Endothelial cell (in vitro differentiated cells): Measurements from ENCODE around the gene TSPAN13. TPM values are rescaled to one million over a fixed set of nuclear protein-coding genes. Genes with fewer than 3 reads are reported as not detected.

Experiments
- DNase-seq: peaks from one replicate; pipeline ENCODE4 v3.0.0; 2021; ENCODE audit warnings: low spot score
- H3K27ac Mint-ChIP-seq: one replicate; pipeline ENCODE4 v1.8.0; 2021; ENCODE audit warnings: mixed read lengths, inconsistent platforms; ENCODE audit not compliant: unreplicated experiment
- H3K27me3 Mint-ChIP-seq: one replicate; pipeline ENCODE4 v1.8.0; 2021; ENCODE audit warnings: mild to moderate bottlenecking, moderate library complexity, mixed read lengths, inconsistent platforms; ENCODE audit not compliant: unreplicated experiment
- H3K36me3 Mint-ChIP-seq: one replicate; pipeline ENCODE4 v1.8.0; 2021; ENCODE audit warnings: mild to moderate bottlenecking, low read depth, mixed read lengths, inconsistent platforms; ENCODE audit not compliant: unreplicated experiment
- H3K4me1 Mint-ChIP-seq: one replicate; pipeline ENCODE4 v1.8.0; 2021; ENCODE audit warnings: mild to moderate bottlenecking, mixed read lengths, inconsistent platforms; ENCODE audit not compliant: unreplicated experiment
- H3K4me3 Mint-ChIP-seq: one replicate; pipeline ENCODE4 v1.8.0; 2021; ENCODE audit warnings: mild to moderate bottlenecking, mixed read lengths, inconsistent platforms; ENCODE audit not compliant: unreplicated experiment
- H3K9me3 Mint-ChIP-seq: one replicate; pipeline ENCODE4 v1.8.0; 2021; ENCODE audit warnings: mixed read lengths, inconsistent platforms; ENCODE audit not compliant: unreplicated experiment
- CTCF ChIP-seq: fragments of 200-600 bp; sonication (generic); IDR thresholded peaks from one replicate; pipeline ENCODE4 v1.5.0; 2021; ENCODE audit warnings: antibody characterized with exemption; ENCODE audit not compliant: unreplicated experiment
- total RNA-seq: library from RNA; stranded (reverse); fragmentation: NEBNext Ultra II Directional; extraction: Animal tissue kit (Norgen Biotek cat#: 25700); gene quantifications from one replicate; pipeline ENCODE4 v1.2.1, GENCODE V29; 2021; ENCODE audit not compliant: unreplicated experiment

Gene TSPAN13
- total RNA-seq, 1 donor from 2014 or later: 82.0 TPM

- Mint-ChIP-seq H3K4me3 (no peak overlapping the region), H3K36me3 (peaks cover 22% of the 10 kb centered on the region), H3K4me1 (no peaks in the 10 kb centered on the region), H3K27me3 (no peaks in the 10 kb centered on the region), H3K9me3 (no peaks in the 10 kb centered on the region), H3K27ac (no peak overlapping the region)
- DNase-seq: no peak
- no peak for TF ChIP-seq CTCF
These were observed 32.3 kb downstream of the TSPAN13 start for GRCh38 chr7:16785846-16786245.

DNA sequence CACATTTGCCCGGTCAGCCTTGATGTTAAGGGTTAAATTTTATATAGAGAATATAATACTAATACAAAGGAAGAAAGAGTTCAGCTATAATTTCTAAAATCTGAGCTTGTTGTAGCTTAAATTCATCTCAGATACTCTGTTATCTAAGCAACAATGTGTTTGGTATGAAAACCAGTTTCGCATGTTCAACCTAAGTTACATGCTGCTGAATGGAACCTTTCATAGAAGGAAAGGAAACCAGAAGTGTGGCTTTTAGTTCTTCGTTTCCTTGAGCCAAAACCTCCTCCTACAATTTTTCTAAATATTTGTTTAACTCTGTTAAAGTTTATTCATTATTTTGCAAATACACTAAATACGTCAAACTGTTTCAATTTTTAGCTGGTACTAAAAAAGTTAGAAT is 32.7 kb downstream of the TSPAN13 start:
- H3K36me3 Mint-ChIP-seq: peaks cover 25% of the 10 kb centered on the region
- H3K27ac Mint-ChIP-seq: no peak overlapping the region
- H3K27me3 Mint-ChIP-seq: no peaks in the 10 kb centered on the region
- H3K9me3 Mint-ChIP-seq: no peaks in the 10 kb centered on the region
- DNase-seq: no peak
- TF ChIP-seq CTCF: no peak
- H3K4me3 Mint-ChIP-seq: no peak overlapping the region
- H3K4me1 Mint-ChIP-seq: no peaks in the 10 kb centered on the region

- TF ChIP-seq CTCF: no peak
- Mint-ChIP-seq H3K4me1 (no peaks in the 10 kb centered on the region), H3K27me3 (no peaks in the 10 kb centered on the region), H3K4me3 (no peak overlapping the region), H3K27ac (no peak overlapping the region), H3K36me3 (peaks cover 25% of the 10 kb centered on the region), H3K9me3 (no peaks in the 10 kb centered on the region)
- no peak for DNase-seq
These were observed 33.6 kb downstream of the TSPAN13 start for GRCh38 chr7:16787127-16787526.

DNA sequence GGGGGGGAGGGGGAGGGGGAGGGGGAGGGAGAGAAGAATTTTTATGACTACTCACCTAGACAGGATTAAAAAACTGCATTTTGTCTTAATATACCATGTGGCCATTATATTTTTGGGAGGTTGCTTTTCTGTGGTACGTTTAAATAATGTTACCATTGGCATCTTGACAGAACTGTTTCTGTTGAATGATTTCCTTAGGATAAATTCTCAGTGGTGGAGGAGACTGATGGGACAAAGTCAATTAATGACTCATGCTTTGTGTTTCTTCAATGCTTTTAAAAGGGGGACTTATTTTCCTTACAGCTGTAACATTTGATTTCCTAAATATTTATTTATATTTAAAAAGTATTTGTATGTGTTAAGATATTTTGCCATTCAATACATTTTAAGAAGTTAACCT is 37.5 kb downstream of the TSPAN13 start:
- DNase-seq: no peak
- H3K27ac Mint-ChIP-seq: no peak overlapping the region
- H3K4me1 Mint-ChIP-seq: no peaks in the 10 kb centered on the region
- no peaks in the 10 kb centered on the region for H3K27me3 Mint-ChIP-seq
- H3K4me3 Mint-ChIP-seq: no peak overlapping the region
- no peak for TF ChIP-seq CTCF
- H3K36me3 Mint-ChIP-seq: peaks cover 14% of the 10 kb centered on the region
- no peaks in the 10 kb centered on the region for H3K9me3 Mint-ChIP-seq

- Mint-ChIP-seq H3K27me3 (no peaks in the 10 kb centered on the region), H3K9me3 (no peaks in the 10 kb centered on the region), H3K4me3 (no peak overlapping the region), H3K27ac (no peak overlapping the region), H3K4me1 (no peaks in the 10 kb centered on the region), H3K36me3 (peaks cover 14% of the 10 kb centered on the region)
- no peak for DNase-seq
- TF ChIP-seq CTCF: no peak
These were observed 38.5 kb downstream of the TSPAN13 start for GRCh38 chr7:16791905-16792698.
